RWPE2 (cell line): Measurements from ENCODE around the gene RHD.
A peak's percentile ranks its signal among the peaks of the same experiment; 100 is the strongest.
"Not testable (repeated sequence)": the region's sequence is repeated elsewhere in the genome, so short reads cannot be mapped to it uniquely, and the experiment has no call there.

Source experiments
- ATAC-seq: fragments of 200-7000 bp; cut with Tn5 transposase; 3 replicates; pipeline ENCODE4 v1.9.1; 2021; ENCODE audit warnings: low read depth
- DNase-seq: peaks from one replicate; pipeline ENCODE4 v3.0.0-alpha.2; 2020; ENCODE audit warnings: low spot score
- H3K27ac ChIP-seq: fragments of 450-650 bp; 2 replicates; pipeline ENCODE4 v1.5.1; 2017; ENCODE audit warnings: mild to moderate bottlenecking; ENCODE audit not compliant: poor library complexity, severe bottlenecking
- H3K27me3 ChIP-seq: fragments of 250-450 bp; sonication (Bioruptor Pico); 2 replicates; pipeline ENCODE4 v1.5.1; 2021; ENCODE audit warnings: mild to moderate bottlenecking, moderate library complexity; ENCODE audit not compliant: insufficient read depth, poor library complexity, severe bottlenecking
- H3K36me3 ChIP-seq: fragments of 250-450 bp; sonication (Bioruptor Pico); 2 replicates; pipeline ENCODE4 v1.5.1; 2020; ENCODE audit warnings: low read depth, mild to moderate bottlenecking, moderate library complexity
- H3K4me1 ChIP-seq: fragments of 250-450 bp; sonication (Bioruptor Pico); 2 replicates; pipeline ENCODE4 v1.5.1; 2021; ENCODE audit warnings: mild to moderate bottlenecking, moderate library complexity; ENCODE audit not compliant: insufficient read depth, poor library complexity, severe bottlenecking
- H3K4me3 ChIP-seq: fragments of 250-450 bp; sonication (Bioruptor Pico); 2 replicates; pipeline ENCODE4 v1.5.1; 2021; ENCODE audit warnings: mild to moderate bottlenecking, moderate library complexity; ENCODE audit not compliant: severe bottlenecking
- H3K9me3 ChIP-seq: fragments of 250-450 bp; sonication (Bioruptor Pico); 2 replicates; pipeline ENCODE4 v1.5.1; 2021; ENCODE audit warnings: mild to moderate bottlenecking, moderate library complexity; ENCODE audit not compliant: severe bottlenecking
- CTCF ChIP-seq: fragments of 450-650 bp; IDR thresholded peaks from one replicate; pipeline ENCODE4 v1.5.1; 2017; ENCODE audit warnings: mild to moderate bottlenecking, moderate library complexity; ENCODE audit not compliant: poor library complexity, severe bottlenecking

The RHD gene

GRCh38 chr1:25312806-25313470 lies 40.6 kb downstream of the RHD start:
- H3K27ac ChIP-seq, DNase-seq, H3K4me1 ChIP-seq, H3K9me3 ChIP-seq, H3K4me3 ChIP-seq, H3K27me3 ChIP-seq, H3K36me3 ChIP-seq, ATAC-seq: not testable (repeated sequence)

DNA sequence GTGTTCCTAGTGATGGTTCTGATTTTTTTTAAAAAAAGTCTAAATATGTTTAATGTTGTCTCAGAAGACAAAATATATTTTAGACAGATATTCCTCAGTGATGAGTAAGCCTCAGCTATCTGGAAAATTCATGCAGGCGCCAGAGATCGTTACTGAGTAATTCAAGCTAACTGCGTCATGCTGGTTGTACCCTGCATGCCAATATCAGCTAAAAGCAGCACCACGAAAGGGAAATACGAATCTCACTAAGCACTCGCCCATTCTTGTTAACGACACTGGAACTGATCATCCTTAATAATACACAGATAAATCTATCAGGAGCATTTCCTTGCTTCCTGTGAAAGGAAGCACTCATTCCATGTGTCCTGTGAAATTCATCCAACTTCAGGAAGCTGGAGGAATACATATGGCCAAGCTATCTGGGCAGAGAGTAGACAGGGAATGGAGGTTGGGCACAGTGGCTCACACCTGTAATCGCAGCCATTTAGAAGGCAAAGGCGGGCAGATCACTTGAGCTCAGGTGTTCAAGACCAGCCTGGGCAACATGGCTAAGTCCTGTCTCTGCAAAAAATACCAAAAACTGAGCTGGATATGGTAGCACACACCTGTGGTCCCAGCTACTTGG lies 48.1 kb downstream of the RHD start:
- not testable (repeated sequence) for DNase-seq, H3K4me1 ChIP-seq, H3K27me3 ChIP-seq, H3K9me3 ChIP-seq, H3K4me3 ChIP-seq, H3K36me3 ChIP-seq
- peak; percentile 94 for ATAC-seq
- peak overlapping the region; percentile 86 for H3K27ac ChIP-seq

DNA sequence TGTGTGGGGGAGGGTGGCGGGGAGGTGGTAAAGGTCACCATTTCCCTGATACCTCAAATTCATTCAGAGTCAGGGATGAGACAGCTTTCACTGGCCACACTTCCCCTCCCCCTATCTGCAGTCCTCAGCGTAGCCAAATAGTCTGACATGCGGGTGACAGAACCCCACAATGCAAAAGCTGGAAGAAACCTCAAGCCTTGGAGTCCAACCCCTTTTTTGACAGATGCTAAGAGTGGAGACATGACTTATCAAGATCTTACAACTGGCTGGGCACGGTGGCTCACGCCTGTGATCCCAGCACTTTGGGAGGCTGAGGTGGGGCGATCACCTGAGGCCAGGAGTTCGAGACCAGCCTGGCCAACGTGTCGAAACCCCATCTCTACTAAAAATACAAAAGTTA lies 49.8 kb downstream of the RHD start:
- ATAC-seq, H3K27me3 ChIP-seq, H3K36me3 ChIP-seq, H3K9me3 ChIP-seq, H3K4me3 ChIP-seq, H3K27ac ChIP-seq, H3K4me1 ChIP-seq, DNase-seq: not testable (repeated sequence)

- H3K27me3 ChIP-seq, ATAC-seq, H3K36me3 ChIP-seq, H3K4me1 ChIP-seq, H3K4me3 ChIP-seq, H3K9me3 ChIP-seq, H3K27ac ChIP-seq, DNase-seq: not testable (repeated sequence)
Measured at GRCh38 chr1:25324407-25324806, 52.1 kb downstream of the RHD start.

DNA sequence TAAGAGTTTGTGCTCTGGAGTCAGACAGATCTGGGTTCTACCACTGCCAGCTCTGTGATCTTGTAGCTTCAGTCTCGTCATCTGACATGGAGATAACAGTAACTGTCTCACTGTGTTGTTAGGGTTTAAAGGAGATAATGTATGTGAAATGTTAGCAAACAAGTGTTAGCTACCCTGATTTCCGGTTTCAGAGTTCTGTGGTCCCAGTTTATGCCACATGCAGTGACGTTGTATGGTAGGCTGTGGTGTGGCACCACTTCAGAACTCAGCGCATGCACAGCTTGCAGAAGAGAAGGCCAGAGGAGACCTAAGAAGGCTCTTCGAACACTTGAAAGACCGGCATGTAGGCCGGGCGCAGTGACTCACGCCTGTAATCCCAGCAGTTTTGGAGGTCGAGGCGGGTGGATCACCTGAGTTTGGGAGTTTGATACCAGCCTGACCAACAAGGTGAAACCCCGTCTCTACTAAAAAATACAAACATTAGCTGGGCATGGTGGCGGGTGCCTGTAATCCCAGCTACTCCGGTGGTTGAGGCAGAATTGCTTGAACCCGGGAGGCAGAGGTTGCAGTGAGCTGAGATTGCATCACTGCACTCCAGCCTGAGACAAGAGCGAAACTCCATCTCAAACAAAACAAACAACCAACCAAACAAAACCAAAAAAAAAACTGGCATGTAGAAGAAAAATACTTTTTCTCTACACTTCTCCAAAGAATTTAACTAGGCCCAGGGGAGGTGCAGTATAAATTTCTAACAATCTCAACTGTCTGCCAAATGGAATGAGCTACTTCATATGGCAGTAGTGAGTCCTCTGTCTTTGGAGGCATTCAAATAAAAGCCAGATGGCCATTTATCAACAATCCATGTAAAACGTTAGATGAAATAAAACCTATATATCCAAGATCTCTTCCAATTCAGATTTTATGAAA lies 55.8 kb downstream of the RHD start:
- ATAC-seq, DNase-seq, H3K27me3 ChIP-seq, H3K36me3 ChIP-seq, H3K4me1 ChIP-seq, H3K27ac ChIP-seq, H3K4me3 ChIP-seq, H3K9me3 ChIP-seq: not testable (repeated sequence)

GRCh38 chr1:25328791-25329185 lies 56.5 kb downstream of the RHD start:
- not testable (repeated sequence) for H3K4me1 ChIP-seq, H3K9me3 ChIP-seq, H3K36me3 ChIP-seq, H3K4me3 ChIP-seq, H3K27me3 ChIP-seq, ATAC-seq, DNase-seq, H3K27ac ChIP-seq

DNA sequence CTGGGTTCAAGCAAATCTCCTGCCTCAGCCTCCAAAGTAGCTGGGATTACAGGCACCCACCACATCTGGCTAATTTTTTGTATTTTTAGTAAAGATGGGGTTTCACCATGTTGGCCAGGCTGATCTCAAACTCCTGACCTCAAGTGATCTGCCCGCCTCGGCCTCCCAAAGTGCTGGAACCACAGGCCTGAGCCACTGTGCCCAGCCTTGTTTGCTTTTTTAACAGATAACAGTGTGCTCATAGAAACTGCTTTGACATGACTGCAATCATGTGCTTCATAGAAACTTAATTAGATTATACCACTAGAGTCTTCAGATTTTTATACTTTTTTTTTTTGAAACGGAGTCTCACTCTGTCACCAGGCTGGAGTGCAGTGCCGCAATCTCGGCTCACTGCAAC lies 57.0 kb downstream of the RHD start:
- H3K36me3 ChIP-seq, H3K27ac ChIP-seq, H3K4me3 ChIP-seq, H3K27me3 ChIP-seq, ATAC-seq, H3K4me1 ChIP-seq, H3K9me3 ChIP-seq, DNase-seq: not testable (repeated sequence)

- H3K27ac ChIP-seq, result peak overlapping the region; percentile 38
- TF ChIP-seq CTCF, result peak; percentile 42
- ATAC-seq, result peak; percentile 98
- H3K9me3 ChIP-seq, H3K4me1 ChIP-seq, H3K4me3 ChIP-seq, H3K36me3 ChIP-seq, DNase-seq, H3K27me3 ChIP-seq: not testable (repeated sequence)
Measured at GRCh38 chr1:25329950-25330349, 57.6 kb downstream of the RHD start.
